ENCODE measurements around the gene NRP2.

Gene NRP2

GRCh38 chr2:205713086-205713485 is 30.8 kb downstream of the NRP2 start:
- no peak for DNase-seq

GRCh38 chr2:205714058-205714776 is 31.9 kb downstream of the NRP2 start:
- no peak for DNase-seq

GRCh38 chr2:205714789-205715720 is 32.8 kb downstream of the NRP2 start:
- no peak for DNase-seq

GRCh38 chr2:205715831-205716525 is 33.7 kb downstream of the NRP2 start:
- DNase-seq: no peak

- DNase-seq: no peak
Observed at GRCh38 chr2:205717175-205717846, 35.0 kb downstream of the NRP2 start.

- no peak for DNase-seq
Observed at GRCh38 chr2:205717999-205718398, 35.7 kb downstream of the NRP2 start.

- no peak for DNase-seq
Observed at GRCh38 chr2:205719847-205720246, 37.5 kb downstream of the NRP2 start.

GRCh38 chr2:205720451-205720902 is 38.2 kb downstream of the NRP2 start:
- DNase-seq: no peak

GRCh38 chr2:205721057-205721449 is 38.8 kb downstream of the NRP2 start:
- no peak for DNase-seq

GRCh38 chr2:205722283-205722918 is 40.1 kb downstream of the NRP2 start:
- no peak for DNase-seq

- no peak for DNase-seq
Observed at GRCh38 chr2:205723179-205723578, 40.9 kb downstream of the NRP2 start.

- no peak for DNase-seq
Observed at GRCh38 chr2:205725059-205725458, 42.8 kb downstream of the NRP2 start.

GRCh38 chr2:205726506-205726905 is 44.2 kb downstream of the NRP2 start:
- DNase-seq: no peak

GRCh38 chr2:205727174-205727573 is 44.9 kb downstream of the NRP2 start:
- DNase-seq: no peak

- no peak for DNase-seq
Observed at GRCh38 chr2:205728366-205728765, 46.1 kb downstream of the NRP2 start.

- DNase-seq: no peak
Observed at GRCh38 chr2:205730191-205730590, 47.9 kb downstream of the NRP2 start.

GRCh38 chr2:205730701-205731582 is 48.6 kb downstream of the NRP2 start:
- no peak for DNase-seq

- DNase-seq: no peak
Observed at GRCh38 chr2:205731583-205731981, 49.3 kb downstream of the NRP2 start.

- DNase-seq: no peak
Observed at GRCh38 chr2:205732314-205732713, 50.0 kb downstream of the NRP2 start.

- DNase-seq: no peak
Observed at GRCh38 chr2:205733082-205733481, 50.8 kb downstream of the NRP2 start.

GRCh38 chr2:205733648-205734047 is 51.3 kb downstream of the NRP2 start:
- no peak for DNase-seq

All from stimulated activated CD4-positive, alpha-beta T cell treated with anti-CD3 and anti-CD28 coated beads, Interleukin-4, amount 100 ng/mL, for 1 hour (primary cell).